Endothelial cell of umbilical vein (primary cell): ENCODE data around the gene HNRNPA2B1.

Source experiments
- EZH2 ChIP-seq: IDR thresholded peaks from 2 replicates; pipeline ENCODE4 v1.6.1; 2012; ENCODE audit warnings: borderline replicate concordance, low read depth, mild to moderate bottlenecking, moderate library complexity, low read length, inconsistent platforms; ENCODE audit not compliant: severe bottlenecking
- GATA2 ChIP-seq: IDR thresholded peaks from 2 replicates; pipeline ENCODE4 v1.7.0; 2011; ENCODE audit warnings: low read depth, mild to moderate bottlenecking, moderate library complexity, mixed read lengths, low read length; ENCODE audit not compliant: insufficient read length, insufficient read depth
- JUN ChIP-seq: IDR thresholded peaks from 2 replicates; pipeline ENCODE4 v1.6.1; 2011; ENCODE audit warnings: borderline replicate concordance, low read depth; ENCODE audit not compliant: insufficient read length, insufficient read depth
- MYC ChIP-seq: IDR thresholded peaks from one replicate; pipeline ENCODE4 v1.6.1; 2011; ENCODE audit warnings: mild to moderate bottlenecking, low read depth, low read length
- POLR2A ChIP-seq: IDR thresholded peaks from 2 replicates; pipeline ENCODE4 v1.6.1; 2012; ENCODE audit warnings: low read depth, mild to moderate bottlenecking, control low read depth, low read length
- POLR2AphosphoS5 ChIP-seq: IDR thresholded peaks from 2 replicates; pipeline ENCODE4 v1.6.1; 2012; ENCODE audit warnings: low read depth, mild to moderate bottlenecking, control low read depth, low read length, moderate library complexity; ENCODE audit not compliant: insufficient read depth
- TF ChIP-seq, protein P1 (sequence below), 2 donors: IDR thresholded peaks; 1 replicate in 1 of 2; 2 replicates in 1 of 2; pipeline ENCODE4 v1.5.1; 2011; ENCODE audit warnings: low read length in 2 of 2, mild to moderate bottlenecking in 2 of 2, moderate library complexity in 2 of 2, control low read depth in 1 of 2, inconsistent platforms in 1 of 2, low read depth in 1 of 2; ENCODE audit not compliant: insufficient read depth in 1 of 2; ENCODE audit errors: extremely low read depth in 1 of 2
- TF ChIP-seq, protein P2 (sequence below): IDR thresholded peaks from 2 replicates; pipeline ENCODE4 v1.6.1; 2011; ENCODE audit not compliant: insufficient read depth, insufficient read length

DNA sequence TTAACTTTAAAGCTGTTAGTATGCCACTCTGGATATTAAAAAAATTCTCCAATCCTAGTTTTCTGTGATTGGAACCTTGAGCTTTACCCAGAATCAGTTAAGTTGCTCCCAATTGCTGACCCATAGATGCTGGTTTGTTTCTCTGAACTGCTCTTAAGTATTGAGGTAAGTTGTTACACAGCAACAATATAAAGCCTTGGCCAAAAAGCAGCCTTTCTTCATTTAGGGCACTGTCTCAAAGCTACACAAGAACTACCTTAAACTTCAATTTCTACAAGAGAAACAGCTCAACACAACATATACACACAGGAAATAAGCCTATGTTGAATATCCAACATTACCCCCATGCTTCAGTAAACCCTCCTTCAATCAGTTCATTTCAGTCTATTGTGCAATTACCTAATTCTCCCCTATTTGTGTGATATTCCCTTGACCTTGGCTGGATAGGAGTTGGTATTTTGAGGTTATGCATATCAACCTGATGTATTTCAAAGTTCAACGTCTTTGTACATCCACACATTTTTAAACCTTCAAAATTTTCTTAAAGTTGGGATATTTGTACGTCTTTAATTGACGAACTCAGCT is 11.5 kb downstream of the HNRNPA2B1 start:
- TF ChIP-seq, protein P1, sequence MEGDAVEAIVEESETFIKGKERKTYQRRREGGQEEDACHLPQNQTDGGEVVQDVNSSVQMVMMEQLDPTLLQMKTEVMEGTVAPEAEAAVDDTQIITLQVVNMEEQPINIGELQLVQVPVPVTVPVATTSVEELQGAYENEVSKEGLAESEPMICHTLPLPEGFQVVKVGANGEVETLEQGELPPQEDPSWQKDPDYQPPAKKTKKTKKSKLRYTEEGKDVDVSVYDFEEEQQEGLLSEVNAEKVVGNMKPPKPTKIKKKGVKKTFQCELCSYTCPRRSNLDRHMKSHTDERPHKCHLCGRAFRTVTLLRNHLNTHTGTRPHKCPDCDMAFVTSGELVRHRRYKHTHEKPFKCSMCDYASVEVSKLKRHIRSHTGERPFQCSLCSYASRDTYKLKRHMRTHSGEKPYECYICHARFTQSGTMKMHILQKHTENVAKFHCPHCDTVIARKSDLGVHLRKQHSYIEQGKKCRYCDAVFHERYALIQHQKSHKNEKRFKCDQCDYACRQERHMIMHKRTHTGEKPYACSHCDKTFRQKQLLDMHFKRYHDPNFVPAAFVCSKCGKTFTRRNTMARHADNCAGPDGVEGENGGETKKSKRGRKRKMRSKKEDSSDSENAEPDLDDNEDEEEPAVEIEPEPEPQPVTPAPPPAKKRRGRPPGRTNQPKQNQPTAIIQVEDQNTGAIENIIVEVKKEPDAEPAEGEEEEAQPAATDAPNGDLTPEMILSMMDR (IDR thresholded peaks at IDR 0.05; ENCODE audit: extremely low read depth in 1 of 2, insufficient read depth in 1 of 2, low read depth in 1 of 2, low read length in 2 of 2) = no peak
- TF ChIP-seq EZH2 = no peak
- TF ChIP-seq POLR2A = no peak
- no peak for TF ChIP-seq MYC
- TF ChIP-seq POLR2AphosphoS5 = no peak
- TF ChIP-seq, protein P2, sequence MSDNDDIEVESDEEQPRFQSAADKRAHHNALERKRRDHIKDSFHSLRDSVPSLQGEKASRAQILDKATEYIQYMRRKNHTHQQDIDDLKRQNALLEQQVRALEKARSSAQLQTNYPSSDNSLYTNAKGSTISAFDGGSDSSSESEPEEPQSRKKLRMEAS = no peak
- TF ChIP-seq JUN = no peak
- no peak for TF ChIP-seq GATA2
